Effector memory CD8-positive, alpha-beta T cell (primary cell): ENCODE measurements around the gene FOXA1.

ENCODE experiments used
- ATAC-seq: fragments of 150-1000 bp; cut with Tn5 transposase; replicated peaks from 2 replicates; pipeline ENCODE4 v1.10.0; 2021; ENCODE audit warnings: mild to moderate bottlenecking, moderate library complexity
- DNase-seq, 3 experiments: peaks; one replicate each; pipeline ENCODE4 v3.0.0; 2021
- H3K27ac Mint-ChIP-seq, 2 donors: one replicate each; pipeline ENCODE4 v1.8.0; 2022; ENCODE audit warnings: mild to moderate bottlenecking in 2 of 2, mixed read lengths in 2 of 2, moderate library complexity in 2 of 2
- H3K27me3 Mint-ChIP-seq, 2 donors: one replicate each; pipeline ENCODE4 v1.8.0; 2022; ENCODE audit warnings: mixed read lengths in 2 of 2
- H3K36me3 Mint-ChIP-seq: one replicate; pipeline ENCODE4 v1.8.0; 2022; ENCODE audit warnings: mild to moderate bottlenecking, moderate library complexity, mixed read lengths; ENCODE audit not compliant: insufficient read depth
- H3K4me1 Mint-ChIP-seq, 2 donors: one replicate each; pipeline ENCODE4 v1.8.0; 2022; ENCODE audit warnings: low read depth in 2 of 2, mixed read lengths in 2 of 2
- H3K4me3 Mint-ChIP-seq, 2 donors: one replicate each; pipeline ENCODE4 v1.8.0; 2022; ENCODE audit warnings: mild to moderate bottlenecking in 2 of 2, mixed read lengths in 2 of 2, moderate library complexity in 2 of 2
- H3K9me3 Mint-ChIP-seq, 2 donors: one replicate each; pipeline ENCODE4 v1.8.0; 2022; ENCODE audit warnings: mixed read lengths in 2 of 2

FOXA1 gene

DNA sequence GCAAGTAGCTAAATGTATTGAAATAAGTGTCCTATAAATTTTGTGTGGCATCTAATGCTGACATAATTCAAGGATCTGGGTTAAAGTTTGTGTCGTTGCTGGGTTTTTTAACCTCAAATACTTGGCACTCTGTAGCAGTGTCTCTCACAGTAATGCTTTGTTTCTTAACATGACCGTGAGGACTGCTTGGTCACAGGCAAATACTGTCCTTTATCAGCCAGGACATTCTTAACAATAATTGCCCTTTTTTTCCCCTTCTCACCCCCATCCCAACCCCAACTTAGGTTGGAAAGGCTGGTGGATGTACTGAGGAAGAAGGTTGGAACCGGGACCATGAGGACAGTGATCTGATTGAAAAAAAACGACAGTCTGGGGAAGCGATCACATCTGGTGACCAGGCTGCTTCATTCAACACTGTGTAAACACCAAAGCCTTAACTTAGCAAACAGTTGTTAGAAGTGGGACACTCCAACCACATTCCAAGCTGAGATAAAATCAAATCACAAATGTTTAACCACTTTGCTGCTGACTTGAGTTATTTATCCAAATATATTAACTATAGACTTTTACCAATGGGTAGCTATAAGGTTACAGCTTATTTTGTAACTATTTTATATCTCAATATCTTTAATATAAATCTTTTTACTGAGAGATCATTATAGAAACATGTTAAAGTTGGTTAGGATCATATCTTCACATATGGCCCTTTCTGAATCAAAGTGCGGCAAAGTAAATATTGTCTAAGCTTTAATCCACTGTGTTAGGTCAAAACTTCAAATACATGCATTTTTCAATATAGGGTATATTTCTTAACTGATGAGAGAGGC, 48.2 kb downstream of the FOXA1 start:
- no peak for DNase-seq
- Mint-ChIP-seq H3K36me3 (no peaks in the 10 kb centered on the region), H3K27me3 (no peaks in the 10 kb centered on the region), H3K4me1 (no peaks in the 10 kb centered on the region), H3K4me3 (no peak overlapping the region), H3K27ac (no peak overlapping the region), H3K9me3 (no peaks in the 10 kb centered on the region)
- ATAC-seq, result no peak

DNA sequence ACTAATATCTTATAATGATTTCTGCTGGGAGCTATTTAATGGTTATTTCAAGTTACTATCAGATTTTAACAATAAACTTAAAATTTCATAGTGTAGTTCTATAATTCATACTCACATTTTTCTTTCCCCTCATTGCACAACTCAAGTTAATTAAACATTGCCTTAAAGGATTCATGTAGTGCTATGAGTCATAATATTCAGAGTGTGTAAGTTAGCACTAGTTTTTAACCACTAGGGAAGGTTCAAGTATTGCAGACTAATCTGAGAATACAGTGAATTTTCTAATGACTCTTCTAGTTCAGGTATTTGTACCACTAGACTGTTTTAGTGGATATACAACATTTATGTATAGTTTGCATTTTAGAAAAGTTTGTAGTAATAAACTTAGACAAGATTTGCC, 49.9 kb downstream of the FOXA1 start:
- Mint-ChIP-seq H3K36me3 (no peaks in the 10 kb centered on the region), H3K4me1 (no peaks in the 10 kb centered on the region), H3K4me3 (no peak overlapping the region), H3K27me3 (no peaks in the 10 kb centered on the region), H3K9me3 (no peaks in the 10 kb centered on the region), H3K27ac (no peak overlapping the region)
- ATAC-seq (no peak), DNase-seq (no peak)

DNA sequence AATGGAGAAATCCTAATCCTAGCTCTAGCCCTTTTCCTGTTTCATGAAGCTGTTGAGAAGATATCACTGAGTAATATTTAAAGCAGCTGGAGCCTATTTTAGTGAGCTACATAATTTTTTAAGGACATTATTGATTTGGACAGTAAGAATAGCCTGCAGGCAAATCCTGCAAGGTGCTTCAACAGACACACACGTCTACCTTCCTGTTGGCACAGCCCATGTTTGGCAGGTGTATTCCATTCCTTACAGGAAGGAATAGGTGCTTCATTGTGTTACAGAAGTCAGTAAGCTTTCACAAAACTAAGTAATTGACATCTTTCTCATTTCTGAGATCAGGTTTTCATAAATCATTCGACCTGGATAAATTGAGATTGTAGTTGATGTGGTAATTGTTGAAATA, 50.6 kb downstream of the FOXA1 start:
- no peak for DNase-seq
- no peak for ATAC-seq
- no peaks in the 10 kb centered on the region for H3K27me3 Mint-ChIP-seq

DNA sequence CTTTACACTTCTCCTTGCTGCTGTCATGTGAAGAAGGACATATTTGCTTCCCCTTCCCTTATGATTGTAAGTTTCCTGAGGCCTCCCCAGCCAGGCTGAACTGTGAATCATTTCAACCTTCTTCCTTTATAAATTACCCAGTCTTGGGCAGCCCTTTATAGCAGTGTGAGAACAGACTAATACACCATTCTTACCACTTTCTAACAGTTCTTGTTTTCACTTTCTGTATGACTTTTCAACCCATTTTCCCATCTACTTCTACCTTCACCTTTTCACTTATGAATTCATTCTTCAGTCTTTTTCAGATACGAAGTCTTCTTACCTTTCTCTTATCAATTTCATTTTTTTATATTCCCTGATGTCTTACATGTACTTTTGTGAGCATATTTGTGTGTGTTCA, 55.1 kb downstream of the FOXA1 start:
- H3K36me3 Mint-ChIP-seq, result no peaks in the 10 kb centered on the region
- no peak for ATAC-seq
- H3K4me1 Mint-ChIP-seq, result no peaks in the 10 kb centered on the region
- peaks cover 0 to 2% of the 10 kb centered on the region in 2 donors for H3K9me3 Mint-ChIP-seq
- DNase-seq, result no peak
- H3K4me3 Mint-ChIP-seq, result no peak overlapping the region
- no peaks in the 10 kb centered on the region for H3K27me3 Mint-ChIP-seq
- H3K27ac Mint-ChIP-seq, result no peak overlapping the region

More for the DNA sequence above, 50.6 kb downstream of the FOXA1 start:
- H3K9me3 Mint-ChIP-seq, result no peaks in the 10 kb centered on the region
- H3K4me3 Mint-ChIP-seq, result no peak overlapping the region
- no peaks in the 10 kb centered on the region for H3K36me3 Mint-ChIP-seq
- no peaks in the 10 kb centered on the region for H3K4me1 Mint-ChIP-seq
- no peak overlapping the region for H3K27ac Mint-ChIP-seq
